Neural cell (in vitro differentiated cells): ENCODE results near the gene RNF149. TPM values are rescaled to one million over a fixed set of nuclear protein-coding genes. Genes with fewer than 3 reads are reported as not detected.
"Not testable (repeated sequence)": the region's sequence is repeated elsewhere in the genome, so short reads cannot be mapped to it uniquely, and the experiment has no call there.

Experiments
- H2AFZ ChIP-seq: fragments of 200-600, 300-800 bp; sonication (generic), shearing (Covaris generic); 2 replicates; pipeline ENCODE4 v1.6.0; 2014; ENCODE audit warnings: low read depth, mild to moderate bottlenecking, antibody characterized with exemption, low read length, moderate library complexity
- H3F3A ChIP-seq: fragments of 200-600 bp; shearing (Covaris generic); 2 replicates; pipeline ENCODE4 v1.6.1; 2016; ENCODE audit warnings: mild to moderate bottlenecking, moderate library complexity, mixed read lengths, antibody characterized with exemption, low read length; ENCODE audit not compliant: insufficient read depth, poor library complexity, severe bottlenecking
- H3K27ac ChIP-seq: fragments of 200-600, 300-800 bp; sonication (generic), shearing (Covaris generic); 2 replicates; pipeline ENCODE4 v1.5.1; 2014; ENCODE audit warnings: mild to moderate bottlenecking, low read length, moderate library complexity
- H3K27me3 ChIP-seq: fragments of 300-800, 200-600 bp; sonication (generic), shearing (Covaris generic); 2 replicates; pipeline ENCODE4 v1.6.0; 2014; ENCODE audit warnings: mild to moderate bottlenecking, low read depth, low read length, moderate library complexity; ENCODE audit not compliant: insufficient read depth
- H3K36me3 ChIP-seq: fragments of 300-800, 200-600 bp; sonication (generic), shearing (Covaris generic); 2 replicates; pipeline ENCODE4 v1.5.1; 2014; ENCODE audit warnings: mild to moderate bottlenecking, antibody characterized with exemption, low read length, moderate library complexity; ENCODE audit not compliant: insufficient read depth
- H3K4me2 ChIP-seq: fragments of 300-800, 200-600 bp; sonication (generic), shearing (Covaris generic); 2 replicates; pipeline ENCODE4 v1.6.0; 2014; ENCODE audit warnings: mild to moderate bottlenecking, low read length
- H3K4me3 ChIP-seq: fragments of 300-800, 200-600 bp; sonication (generic), shearing (Covaris generic); 2 replicates; pipeline ENCODE4 v1.5.1; 2014; ENCODE audit warnings: mild to moderate bottlenecking, low read length, moderate library complexity
- H3K79me2 ChIP-seq: fragments of 200-600 bp; shearing (Covaris generic); replicated peaks from 2 replicates; pipeline ENCODE4 v1.6.0; 2014; ENCODE audit warnings: mild to moderate bottlenecking, low read length, moderate library complexity; ENCODE audit not compliant: insufficient read depth
- H3K9ac ChIP-seq: fragments of 300-800, 200-600 bp; sonication (generic), shearing (Covaris generic); 2 replicates; pipeline ENCODE4 v1.6.1; 2016; ENCODE audit warnings: mild to moderate bottlenecking, low read length, mixed read lengths
- H3K9me2 ChIP-seq: fragments of 200-600 bp; shearing (Covaris generic); 2 replicates; pipeline ENCODE4 v1.6.1; 2016; ENCODE audit warnings: mild to moderate bottlenecking, low read length, mixed read lengths; ENCODE audit not compliant: insufficient read depth
- H3K9me3 ChIP-seq: fragments of 200-600, 300-800 bp; sonication (generic), shearing (Covaris generic); 2 replicates; pipeline ENCODE4 v1.6.1; 2016; ENCODE audit warnings: mild to moderate bottlenecking, mixed run types, low read length, moderate library complexity, mixed read lengths
- H4K20me1 ChIP-seq: fragments of 200-600 bp; shearing (Covaris generic); 2 replicates; pipeline ENCODE4 v1.6.1; 2016; ENCODE audit warnings: mild to moderate bottlenecking, mixed run types; ENCODE audit not compliant: insufficient read depth
- CTCF ChIP-seq: fragments of 450-650 bp; IDR thresholded peaks from 2 replicates; pipeline ENCODE4 v1.5.1; 2014; ENCODE audit warnings: antibody characterized with exemption, mild to moderate bottlenecking, moderate library complexity; ENCODE audit not compliant: poor library complexity, severe bottlenecking
- EP300 ChIP-seq: fragments of 450-650 bp; conservative IDR thresholded peaks from 2 replicates; pipeline ENCODE4 v1.6.1; 2014; ENCODE audit warnings: antibody characterized with exemption, mild to moderate bottlenecking, moderate library complexity; ENCODE audit not compliant: poor library complexity, severe bottlenecking
- EZH2 ChIP-seq: fragments of 200-600, 300-800 bp; shearing (Covaris generic), sonication (generic); IDR thresholded peaks from 2 replicates; pipeline ENCODE4 v1.6.1; 2014; ENCODE audit warnings: antibody characterized with exemption, low read length, borderline replicate concordance, mild to moderate bottlenecking; ENCODE audit not compliant: insufficient read depth, poor library complexity, severe bottlenecking
- MXI1 ChIP-seq: fragments of 450-650 bp; conservative IDR thresholded peaks from 2 replicates; pipeline ENCODE4 v1.6.1; 2014; ENCODE audit warnings: antibody characterized with exemption, mild to moderate bottlenecking; ENCODE audit not compliant: poor library complexity, severe bottlenecking
- POLR2AphosphoS5 ChIP-seq: IDR thresholded peaks from 2 replicates; pipeline ENCODE4 v1.6.1; 2012
- RAD21 ChIP-seq: fragments of 450-650 bp; conservative IDR thresholded peaks from 2 replicates; pipeline ENCODE4 v1.6.1; 2014; ENCODE audit warnings: antibody characterized with exemption, mild to moderate bottlenecking, moderate library complexity
- REST ChIP-seq: IDR thresholded peaks from 2 replicates; pipeline ENCODE4 v1.6.1; 2012; ENCODE audit warnings: borderline replicate concordance
- SMC3 ChIP-seq: fragments of 450-650 bp; conservative IDR thresholded peaks from 2 replicates; pipeline ENCODE4 v1.6.1; 2014; ENCODE audit warnings: antibody characterized with exemption, mild to moderate bottlenecking, moderate library complexity; ENCODE audit not compliant: poor library complexity
- TAF1 ChIP-seq: IDR thresholded peaks from 2 replicates; pipeline ENCODE4 v1.6.1; 2012; ENCODE audit warnings: low read depth
- polyA plus RNA-seq: library from polyadenylated mRNA; depleted of rRNA; stranded (reverse); fragments of >200 nt; gene quantifications from 2 replicates; pipeline ENCODE4 v1.2.3, GENCODE V29; 2014

The RNF149 gene
- polyA plus RNA-seq, 1 donor from 2014 or later, result 39.7 TPM

- not testable (repeated sequence) for H3K36me3 ChIP-seq, H3K27me3 ChIP-seq, H3K4me2 ChIP-seq, H3K9me3 ChIP-seq, H3K79me2 ChIP-seq, H3K27ac ChIP-seq, H3K9ac ChIP-seq, H3K4me3 ChIP-seq, H4K20me1 ChIP-seq, H3F3A ChIP-seq, H3K9me2 ChIP-seq, H2AFZ ChIP-seq
- TF ChIP-seq CTCF, result peak; percentile 41
Measured at GRCh38 chr2:101240694-101241093, 67.8 kb downstream of the RNF149 start.

- H3K36me3 ChIP-seq, H2AFZ ChIP-seq, H3K4me2 ChIP-seq, H3F3A ChIP-seq, H3K9me2 ChIP-seq, H3K79me2 ChIP-seq, H4K20me1 ChIP-seq, H3K9ac ChIP-seq, H3K27me3 ChIP-seq, H3K4me3 ChIP-seq, H3K9me3 ChIP-seq, H3K27ac ChIP-seq: not testable (repeated sequence)
Measured at GRCh38 chr2:101239760-101240118, 68.8 kb downstream of the RNF149 start.

DNA sequence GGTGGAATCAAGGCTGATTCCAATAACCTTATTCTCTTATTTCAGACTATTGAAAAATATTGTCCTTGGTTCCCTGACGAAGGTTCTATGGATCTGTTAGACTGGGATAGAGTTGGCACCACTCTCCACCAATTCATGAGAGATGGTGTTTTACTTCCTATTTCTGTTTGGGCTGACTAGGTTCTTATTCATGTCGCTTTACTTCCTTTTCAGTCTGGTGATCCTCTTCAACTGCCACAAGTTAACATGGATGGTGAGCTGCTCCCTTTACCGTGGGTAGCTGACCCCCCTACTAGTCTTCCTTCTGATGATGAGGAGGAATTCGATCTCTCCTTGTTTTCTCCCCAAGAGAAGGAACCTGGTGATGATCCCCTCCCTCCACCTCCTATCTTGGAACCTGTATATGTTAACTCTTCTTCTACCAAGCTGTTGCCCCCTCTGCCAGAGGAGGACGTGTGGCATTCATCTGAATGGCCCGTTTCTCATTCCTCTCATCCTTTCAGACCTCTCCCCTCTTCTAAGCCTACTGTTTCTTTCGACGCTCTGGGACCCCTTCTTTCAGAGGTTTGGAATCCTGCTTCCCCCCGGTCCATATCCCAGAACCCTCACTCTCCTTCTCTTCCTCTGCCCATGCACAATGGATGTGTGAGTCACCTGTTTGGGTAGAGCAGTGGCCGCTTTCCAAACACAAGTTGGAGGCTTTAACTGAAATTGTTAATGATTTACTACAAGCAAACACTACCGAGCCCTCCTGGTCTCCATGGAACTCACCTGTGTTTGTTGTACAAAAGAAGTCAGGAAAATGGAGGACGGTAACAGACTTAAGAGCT, 69.4 kb downstream of the RNF149 start:
- Histone ChIP-seq H3K4me3 (no peak overlapping the region), H3K4me2 (no peak overlapping the region), H3K27me3 (no peaks in the 10 kb centered on the region), H3K9me3 (no peaks in the 10 kb centered on the region), H2AFZ (no peak overlapping the region), H3K27ac (no peak overlapping the region), H3F3A (no peaks in the 10 kb centered on the region), H3K9ac (no peak overlapping the region), H3K79me2 (no peaks in the 10 kb centered on the region), H4K20me1 (no peaks in the 10 kb centered on the region), H3K36me3 (no peaks in the 10 kb centered on the region), H3K9me2 (no peaks in the 10 kb centered on the region)
- TF ChIP-seq CTCF, result no peak
- TF ChIP-seq RAD21, result no peak
- TF ChIP-seq TAF1, result no peak
- TF ChIP-seq MXI1, result no peak
- no peak for TF ChIP-seq POLR2AphosphoS5
- TF ChIP-seq REST, result no peak
- TF ChIP-seq SMC3, result no peak
- TF ChIP-seq EP300, result no peak
- no peak for TF ChIP-seq EZH2

DNA sequence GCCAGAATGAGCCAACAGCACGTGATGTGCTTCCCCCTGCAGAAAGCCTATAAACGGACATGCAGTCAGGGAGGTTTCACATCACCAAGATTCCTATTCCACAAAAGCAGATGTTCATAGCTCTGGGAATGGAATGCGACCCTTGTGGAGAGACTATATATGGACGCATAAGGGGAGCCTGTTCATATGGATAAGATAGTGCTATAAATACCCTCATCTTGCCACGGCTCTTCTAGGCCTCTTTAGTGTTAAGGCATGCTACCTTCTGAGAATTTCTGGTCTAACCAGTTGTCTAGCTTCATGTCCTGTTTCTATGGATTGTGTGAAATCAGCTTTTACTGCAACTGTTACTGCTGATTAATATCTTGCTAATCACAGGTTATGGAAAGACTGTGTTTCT, 70.6 kb downstream of the RNF149 start:
- not testable (repeated sequence) for H4K20me1 ChIP-seq, H3K4me3 ChIP-seq, H3K4me2 ChIP-seq, H3K36me3 ChIP-seq, H3K9me3 ChIP-seq, H3K9ac ChIP-seq, H3K9me2 ChIP-seq, H3K79me2 ChIP-seq, H3F3A ChIP-seq, H2AFZ ChIP-seq, H3K27me3 ChIP-seq, H3K27ac ChIP-seq
